Lower leg skin (tissue), 3 donors: ENCODE results near the gene NCKAP5.

Experiments used
- POLR2A ChIP-seq, 2 donors: fragments of 450-650 bp; IDR thresholded peaks; one replicate each; pipeline ENCODE4 v1.6.1; 2016 to 2017; ENCODE audit warnings: antibody characterized with exemption in 2 of 2, mild to moderate bottlenecking in 1 of 2, moderate library complexity in 1 of 2
- TF ChIP-seq, protein P1 (sequence below), 3 donors: fragments of 450-650 bp; IDR thresholded peaks; one replicate each; pipeline ENCODE4 v1.5.1; 2016; ENCODE audit warnings: antibody characterized with exemption in 3 of 3, mild to moderate bottlenecking in 3 of 3, moderate library complexity in 2 of 3

DNA sequence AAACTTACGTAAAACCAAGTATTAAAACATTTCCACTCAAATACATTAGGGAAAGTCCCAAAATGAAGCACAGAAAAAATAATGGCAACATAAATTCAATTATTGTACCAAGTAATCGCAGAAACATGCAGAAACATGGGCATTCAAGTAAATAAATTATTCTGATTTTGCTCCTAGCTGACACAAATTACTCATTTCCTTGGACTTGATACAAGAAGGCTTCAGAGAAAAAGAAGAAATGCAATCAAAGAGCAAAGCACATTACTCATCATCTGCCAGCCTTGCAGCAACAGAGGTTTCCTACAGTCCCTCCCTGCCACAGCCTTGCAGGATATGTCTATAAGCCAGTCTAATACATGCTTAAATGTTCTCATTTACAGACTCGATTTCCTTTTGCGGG is 458.5 kb downstream of the NCKAP5 start:
- no peak for TF ChIP-seq POLR2A (IDR thresholded peaks at IDR 0.05)
- TF ChIP-seq, protein P1, sequence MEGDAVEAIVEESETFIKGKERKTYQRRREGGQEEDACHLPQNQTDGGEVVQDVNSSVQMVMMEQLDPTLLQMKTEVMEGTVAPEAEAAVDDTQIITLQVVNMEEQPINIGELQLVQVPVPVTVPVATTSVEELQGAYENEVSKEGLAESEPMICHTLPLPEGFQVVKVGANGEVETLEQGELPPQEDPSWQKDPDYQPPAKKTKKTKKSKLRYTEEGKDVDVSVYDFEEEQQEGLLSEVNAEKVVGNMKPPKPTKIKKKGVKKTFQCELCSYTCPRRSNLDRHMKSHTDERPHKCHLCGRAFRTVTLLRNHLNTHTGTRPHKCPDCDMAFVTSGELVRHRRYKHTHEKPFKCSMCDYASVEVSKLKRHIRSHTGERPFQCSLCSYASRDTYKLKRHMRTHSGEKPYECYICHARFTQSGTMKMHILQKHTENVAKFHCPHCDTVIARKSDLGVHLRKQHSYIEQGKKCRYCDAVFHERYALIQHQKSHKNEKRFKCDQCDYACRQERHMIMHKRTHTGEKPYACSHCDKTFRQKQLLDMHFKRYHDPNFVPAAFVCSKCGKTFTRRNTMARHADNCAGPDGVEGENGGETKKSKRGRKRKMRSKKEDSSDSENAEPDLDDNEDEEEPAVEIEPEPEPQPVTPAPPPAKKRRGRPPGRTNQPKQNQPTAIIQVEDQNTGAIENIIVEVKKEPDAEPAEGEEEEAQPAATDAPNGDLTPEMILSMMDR (IDR thresholded peaks at IDR 0.05): no peak
